HG02571 (cell line): ENCODE results near the gene RTL1.

ENCODE experiments used
- ATAC-seq: cut with Tn5 transposase; IDR thresholded peaks from one replicate; pipeline ENCODE4 v1.9.1; 2021; ENCODE audit warnings: mild to moderate bottlenecking, moderate library complexity; ENCODE audit not compliant: unreplicated experiment

The RTL1 gene

DNA sequence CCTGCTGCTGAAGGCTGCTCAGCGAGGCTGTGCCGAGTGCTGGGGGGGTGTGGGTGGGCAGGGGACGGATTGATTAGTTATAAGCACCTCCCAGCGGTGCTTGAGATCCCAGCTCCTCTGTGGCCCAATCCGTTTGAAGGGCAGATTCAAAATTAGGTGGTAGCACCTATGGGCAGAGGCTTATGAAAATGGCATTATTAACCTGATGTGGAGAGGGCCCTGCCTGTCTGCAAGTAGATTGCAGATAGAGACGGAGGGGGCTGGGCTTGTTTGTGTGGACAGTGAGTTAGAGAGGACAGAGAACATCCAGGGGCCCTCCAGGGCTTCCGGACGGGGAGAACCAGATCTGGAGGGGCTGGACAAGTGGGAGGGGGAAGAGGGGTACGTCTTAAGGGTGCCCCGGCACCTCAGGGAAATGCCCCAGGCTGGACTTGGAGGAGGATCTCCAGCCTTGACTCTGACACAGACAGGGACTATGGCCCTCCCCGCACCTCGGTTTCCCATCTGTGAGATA is at the start of gene RTL1:
Gene RTL1 (minus strand): TSS at position 51 of the 514 bp plus-strand sequence. CDS start 18,934 bp downstream, outside the sequence.
- ATAC-seq = no peak

GRCh38 chr14:100950024-100950423 is 46.5 kb upstream of the RTL1 start:
- no peak for ATAC-seq

DNA sequence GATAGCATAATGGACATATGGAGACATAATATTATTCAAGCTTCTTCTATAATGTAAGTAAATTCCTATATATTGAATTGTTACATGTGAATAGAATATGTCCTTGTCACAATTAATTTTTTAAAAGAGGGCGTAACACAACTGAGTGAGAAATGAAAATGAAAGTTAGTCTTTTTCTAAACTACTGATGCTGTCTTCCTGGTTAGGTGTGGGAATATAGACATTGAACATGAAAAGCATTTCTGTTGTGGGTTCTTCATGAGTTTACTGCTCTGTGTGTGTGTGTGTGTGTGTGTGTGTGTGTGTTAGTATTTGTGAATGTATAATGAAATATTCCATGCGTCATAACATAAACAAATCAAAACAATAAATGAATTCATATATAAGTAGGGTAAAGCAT is 40.5 kb upstream of the RTL1 start:
- ATAC-seq = no peak

DNA sequence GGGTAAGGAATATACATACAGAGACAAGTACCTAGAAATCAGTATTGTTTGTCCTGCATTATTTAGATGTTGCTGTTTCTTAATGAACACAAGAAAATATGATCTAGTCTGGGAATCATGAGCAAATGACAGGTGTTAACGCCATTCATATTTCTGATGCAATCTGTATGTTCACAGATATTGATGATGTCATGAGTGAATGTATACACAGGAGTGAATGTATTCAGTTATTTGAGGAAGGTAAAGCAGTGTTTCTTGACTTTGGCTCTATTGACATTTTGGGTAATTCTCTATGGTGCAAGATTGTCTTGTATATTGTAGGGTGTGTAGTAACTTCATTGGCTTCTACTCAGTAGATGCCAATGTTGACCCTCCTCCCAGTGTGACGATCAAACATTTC is 26.7 kb upstream of the RTL1 start:
- no peak for ATAC-seq

DNA sequence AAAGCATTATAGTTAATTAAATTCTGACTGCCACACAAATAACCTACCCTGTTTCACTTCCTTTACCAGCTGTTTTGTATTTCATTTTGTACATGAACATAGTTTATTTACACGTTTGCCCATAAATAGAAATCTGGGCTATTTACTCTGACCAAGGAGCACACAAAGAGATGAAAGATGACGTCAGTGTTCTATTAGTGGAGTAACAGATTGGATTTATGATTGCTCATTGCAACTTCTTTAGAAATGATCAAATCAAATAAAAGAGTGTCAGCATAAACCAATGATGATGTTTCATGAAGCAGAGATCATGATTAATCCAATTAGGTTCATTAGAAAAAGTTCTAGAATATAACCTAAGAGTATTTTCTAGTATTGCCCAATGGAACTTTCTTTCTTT is 12.0 kb upstream of the RTL1 start:
- ATAC-seq = no peak

GRCh38 chr14:100914597-100915021 is 11.1 kb upstream of the RTL1 start:
- no peak for ATAC-seq

GRCh38 chr14:100911665-100912316 is 8.3 kb upstream of the RTL1 start:
- ATAC-seq = no peak

GRCh38 chr14:100910888-100911664 is 7.6 kb upstream of the RTL1 start:
- ATAC-seq = no peak

DNA sequence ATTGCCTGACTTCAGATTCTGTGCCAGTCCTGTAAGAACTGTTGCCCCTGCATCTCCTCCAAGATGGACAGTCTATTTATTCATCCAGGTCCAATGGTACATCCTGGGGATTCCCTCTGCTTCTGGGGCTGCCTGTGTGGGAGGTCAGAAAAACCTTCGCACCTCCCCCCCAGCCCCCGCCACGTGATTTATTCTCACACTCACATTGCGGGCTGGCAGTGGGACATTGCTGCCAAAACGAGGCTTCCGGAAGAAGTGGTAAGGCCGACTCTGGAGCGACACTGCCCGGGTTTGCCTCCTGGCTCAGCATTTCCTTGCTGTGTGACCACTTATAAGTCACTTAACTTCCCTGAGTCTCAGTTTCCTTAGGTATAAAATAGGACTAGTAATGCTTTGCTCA is 5.9 kb upstream of the RTL1 start:
- ATAC-seq = no peak

- ATAC-seq = no peak
These were observed 3.7 kb upstream of the RTL1 start for GRCh38 chr14:100907240-100907639.

GRCh38 chr14:100906420-100906819 is 2.9 kb upstream of the RTL1 start:
- no peak for ATAC-seq

DNA sequence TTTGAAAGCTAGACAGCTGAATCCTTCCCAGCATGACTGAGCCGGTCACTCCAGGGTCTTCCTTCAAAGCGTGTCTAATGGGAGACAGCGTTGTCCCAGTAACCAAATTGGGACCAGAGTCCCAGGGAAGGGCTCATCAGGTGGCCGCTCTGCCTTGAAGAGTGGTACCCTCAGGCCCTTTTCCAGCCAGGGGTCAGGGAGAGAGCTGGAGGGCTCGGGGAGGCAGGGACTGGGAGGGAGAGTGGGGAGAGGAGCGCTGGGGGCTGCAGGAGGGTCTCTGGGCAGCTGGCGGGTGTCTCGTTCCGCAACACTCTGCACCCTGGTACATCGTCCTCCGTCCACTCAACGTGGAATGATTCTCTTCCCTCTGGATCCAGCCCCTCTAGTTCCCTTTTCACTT is 1.6 kb upstream of the RTL1 start:
- ATAC-seq = no peak

DNA sequence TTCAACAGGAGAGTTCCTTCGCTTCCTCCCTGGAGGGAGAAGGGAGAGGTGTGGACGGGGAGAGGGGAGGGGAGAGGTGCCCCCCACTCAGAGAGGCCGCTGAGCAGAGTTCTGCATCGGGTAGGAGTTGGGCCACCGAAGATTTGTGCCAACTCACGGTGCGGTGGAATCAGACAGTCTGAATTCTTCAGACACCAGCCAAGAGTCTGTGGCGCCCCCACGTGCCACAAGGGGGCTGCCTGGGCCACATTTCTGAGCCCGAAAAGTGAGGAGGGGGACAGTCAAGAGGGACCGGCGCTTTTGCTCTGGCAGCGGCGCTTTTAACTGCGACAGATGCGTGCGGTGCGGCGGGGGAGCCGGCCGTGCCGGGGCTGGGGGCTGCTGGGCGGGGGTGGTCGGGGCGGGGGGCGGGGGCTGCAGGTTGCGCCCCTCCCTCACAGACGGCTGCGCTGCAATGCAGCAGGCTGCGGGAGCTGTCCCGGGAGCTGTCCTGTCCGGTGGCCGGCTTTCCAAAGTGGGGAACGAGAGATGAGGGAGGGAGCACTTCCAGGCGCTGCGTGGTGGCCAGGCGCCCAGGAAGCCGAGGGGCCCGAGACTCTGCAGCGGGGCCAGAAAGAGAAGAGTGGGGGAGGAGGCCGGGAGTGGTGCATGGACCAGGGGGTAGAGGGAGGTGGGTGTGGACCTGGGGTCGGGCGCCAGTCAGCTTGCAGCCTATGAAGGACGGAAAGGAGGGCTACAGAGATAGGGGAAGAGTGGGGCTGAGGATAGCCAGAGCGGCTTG is 975 bp upstream of the RTL1 start:
- ATAC-seq = no peak

DNA sequence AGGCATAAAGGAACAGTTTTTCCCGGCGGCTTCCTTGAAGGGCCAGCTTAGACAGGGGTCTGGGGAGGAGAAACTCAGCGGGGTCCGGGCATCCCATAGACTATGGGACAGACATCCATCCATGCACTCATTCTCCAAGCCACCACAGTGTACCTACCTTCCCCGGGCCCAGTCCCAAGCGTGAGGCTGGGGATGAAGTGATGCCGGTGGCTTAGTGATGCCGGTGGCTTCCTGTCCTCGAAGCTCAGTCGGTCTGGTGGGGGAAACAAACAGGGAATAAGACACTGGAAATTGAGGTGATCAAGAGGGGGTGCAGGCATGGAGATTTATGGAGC is 421 bp downstream of the RTL1 start:
- no peak for ATAC-seq

- no peak for ATAC-seq
These were observed 1.0 kb downstream of the RTL1 start for GRCh38 chr14:100902295-100903133.

GRCh38 chr14:100901391-100902183 is 1.9 kb downstream of the RTL1 start:
- no peak for ATAC-seq

GRCh38 chr14:100900837-100901390 is 2.6 kb downstream of the RTL1 start:
- no peak for ATAC-seq

DNA sequence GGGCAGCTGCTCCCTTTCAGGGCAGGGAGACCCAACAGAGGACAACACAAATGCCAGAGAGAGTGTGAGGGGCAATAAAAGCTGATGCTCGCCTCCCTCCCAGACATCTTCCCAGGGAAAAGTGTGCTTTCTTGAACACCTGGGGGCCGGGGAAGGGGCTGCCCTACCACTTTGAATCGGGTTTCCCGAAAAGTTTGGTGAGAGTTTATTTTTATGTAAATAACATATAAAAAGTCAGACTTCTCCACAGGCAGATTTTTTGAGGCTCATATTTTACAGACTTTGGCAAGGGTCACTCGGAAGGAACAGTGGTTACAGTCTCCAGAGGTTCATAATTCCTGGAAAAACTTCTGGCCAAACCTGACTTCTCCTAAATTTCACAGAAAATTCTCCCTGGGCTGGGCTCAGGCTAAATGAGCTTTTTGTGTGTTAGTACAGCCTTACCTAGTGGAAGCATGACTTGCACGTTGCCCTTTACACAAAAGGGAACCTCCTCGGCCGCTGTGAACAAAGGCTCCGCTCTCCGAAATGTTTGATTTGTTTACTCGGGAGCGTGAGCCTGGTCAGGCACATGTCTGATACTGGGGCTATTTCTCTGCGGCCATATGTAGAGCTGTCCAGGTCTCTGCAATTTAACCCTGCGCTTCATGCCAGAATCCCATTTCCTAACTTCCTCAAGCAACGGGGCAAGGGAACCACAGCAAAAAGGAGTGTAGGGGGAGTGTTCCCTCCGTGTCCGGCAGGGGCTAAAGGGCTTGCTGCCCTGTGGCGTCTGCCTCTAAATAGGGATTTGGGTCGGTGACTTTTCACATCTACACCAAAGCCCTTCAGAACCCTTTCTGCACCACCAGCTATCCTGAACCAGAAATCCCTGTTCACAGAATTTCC is 3.4 kb downstream of the RTL1 start:
- ATAC-seq = no peak
